ENCODE results near the gene N4BP2L2. TPM values are rescaled to one million over a fixed set of nuclear protein-coding genes. Genes with fewer than 3 reads are reported as not detected.
A peak's percentile ranks its signal among the peaks of the same experiment; 100 is the strongest.

The N4BP2L2 gene
- total and polyA plus RNA-seq, 2 of the 4 experiments (the other 2 are of a cell fraction): 28.7 to 34.6 TPM

- H3K4me1 ChIP-seq (ENCODE audit: control insufficient read depth, insufficient read depth, low read length): peaks cover 7% of the 10 kb centered on the region; the same call in 1 of the 2 replicates
- no peaks in the 10 kb centered on the region for H3K9me3 ChIP-seq (ENCODE audit: control insufficient read depth, insufficient read depth, low read length)
- no peak overlapping the region for H4K5ac ChIP-seq (ENCODE audit: low read depth, low read length)
- H3K4ac ChIP-seq (ENCODE audit: low read depth, low read length): no peak overlapping the region
- no peak overlapping the region for H2BK5ac ChIP-seq (ENCODE audit: low read depth, low read length, poor library complexity, severe bottlenecking)
- no peak overlapping the region for H3K27ac ChIP-seq (ENCODE audit: insufficient read depth, low read length)
- no peak for DNase-seq
- peak overlapping the region in 1 of 2 experiments; percentile 14; a peak in 1 of 4 replicates for H4K8ac ChIP-seq (ENCODE audit: low read depth in 2 of 2, low read length in 2 of 2)
- intact Hi-C loops (cut with micrococcal nuclease): no loop called here
- H3K9me1 ChIP-seq (ENCODE audit: insufficient read depth, low read length): peaks cover 4% of the 10 kb centered on the region; the same call in 1 of the 2 replicates
- peak overlapping the region; percentile 60 for H3K4me3 ChIP-seq (ENCODE audit: insufficient read depth, low read depth, low read length)
- no peak overlapping the region for H2BK120ac ChIP-seq (ENCODE audit: low read depth, low read length)
- 0 out of 2 replicates have a peak overlapping the region, but pooled peaks have one; percentile 5 for H3K23ac ChIP-seq (ENCODE audit: low read depth, low read length)
- H3K56ac ChIP-seq (ENCODE audit: extremely low read depth, insufficient read depth, low read length): no peak overlapping the region
- no peak overlapping the region for H3K9ac ChIP-seq (ENCODE audit: low read depth, low read length)
- H2AK5ac ChIP-seq (ENCODE audit: low read depth, low read length): no peak overlapping the region
- no peaks in the 10 kb centered on the region for H3K36me3 ChIP-seq (ENCODE audit: control insufficient read depth, insufficient read depth, low read length)
- H2BK15ac ChIP-seq (ENCODE audit: low read depth, low read length): no peak overlapping the region
- CTCF ChIA-PET: no interaction called here
- POLR2A ChIA-PET (ENCODE audit: unreplicated experiment): no interaction called here
- TF ChIP-seq POLR2A (IDR thresholded peaks at IDR 0.05; ENCODE audit: low read depth, low read length) (no peak), RFX5 (IDR thresholded peaks at IDR 0.05; ENCODE audit: low read depth, low read length) (no peak), BHLHE40 (IDR thresholded peaks at IDR 0.05; ENCODE audit: low read depth, low read length) (no peak), CTCF (conservative IDR thresholded peaks at IDR 0.05; ENCODE audit: low read depth, low read length) (no peak), MAFK (IDR thresholded peaks at IDR 0.05; ENCODE audit: low read depth, low read length) (no peak), RAD21 (IDR thresholded peaks at IDR 0.05; ENCODE audit: low read length) (no peak), USF2 (IDR thresholded peaks at IDR 0.05; ENCODE audit: low read depth, low read length) (no peak)
- no peak overlapping the region for H2BK20ac ChIP-seq (ENCODE audit: low read depth, low read length)
- in situ Hi-C loops (cut with MboI; ENCODE audit: low sequenced_read_pairs): no loop called here
- peak overlapping the region; percentile 95 for H2AFZ ChIP-seq (replicated peaks; ENCODE audit: low read length, poor library complexity)
- no peak for ATAC-seq (ENCODE audit: low read depth)
- no peak overlapping the region for H3K14ac ChIP-seq (replicated peaks; ENCODE audit: low read depth, low read length)
- no peak overlapping the region for H3K18ac ChIP-seq (ENCODE audit: low read depth, low read length)
- peak overlapping the region; percentile 75 for H3K4me2 ChIP-seq (ENCODE audit: low read depth, low read length)
- 42% methylated on average over 4 of the region's 19 CpGs; no CpG with 5 or more reads in 1 of the 2 experiments for WGBS, 2 experiments (ENCODE audit: extremely low coverage in 2 of 2, insufficient read length in 1 of 2)
- H4K91ac ChIP-seq (ENCODE audit: insufficient read depth, low read depth, low read length): no peak overlapping the region
- H4K20me1 ChIP-seq (ENCODE audit: insufficient read depth, low read length): no peaks in the 10 kb centered on the region
- H2AK9ac ChIP-seq (replicated peaks; ENCODE audit: low read depth, low read length, poor library complexity): no peak overlapping the region
- no TSS peak for BruUV-seq (replicated peaks)
- dilution Hi-C loops (cut with HindIII; ENCODE audit: low sequenced_read_pairs, unreplicated experiment): no loop called here
- no peaks in the 10 kb centered on the region for H3K79me1 ChIP-seq (ENCODE audit: low read depth in 1 of 2, low read length in 2 of 2)
- no peaks in the 10 kb centered on the region for H3K27me3 ChIP-seq (ENCODE audit: control insufficient read depth, insufficient read depth, low read length)
Measured at GRCh38 chr13:32426191-32426989, 112.2 kb downstream of the N4BP2L2 start.

Data from IMR-90 (cell line).